HFFc6 (cell line): ENCODE measurements around the gene PRTFDC1. TPM values are rescaled to one million over a fixed set of nuclear protein-coding genes. Genes with fewer than 3 reads are reported as not detected.
A peak's percentile ranks its signal among the peaks of the same experiment; 100 is the strongest.
"Not testable (repeated sequence)": the region's sequence is repeated elsewhere in the genome, so short reads cannot be mapped to it uniquely, and the experiment has no call there.

Experiments
- DNase-seq: peaks from one replicate; pipeline ENCODE4 v3.0.0-alpha.2; 2018
- H3K27ac Mint-ChIP-seq: 2 replicates; pipeline ENCODE4 v1.8.0; 2020; ENCODE audit warnings: mild to moderate bottlenecking, mixed read lengths
- H3K27me3 Mint-ChIP-seq: 2 replicates; pipeline ENCODE4 v1.8.0; 2021; ENCODE audit warnings: mild to moderate bottlenecking, moderate library complexity, mixed read lengths; ENCODE audit not compliant: insufficient read depth
- H3K36me3 Mint-ChIP-seq: 2 replicates; pipeline ENCODE4 v1.8.0; 2021; ENCODE audit warnings: low read depth, mixed read lengths
- H3K4me1 Mint-ChIP-seq: 2 replicates; pipeline ENCODE4 v1.8.0; 2020; ENCODE audit warnings: low read depth, mixed read lengths
- H3K4me3 Mint-ChIP-seq: 2 replicates; pipeline ENCODE4 v1.8.0; 2020; ENCODE audit warnings: mild to moderate bottlenecking, moderate library complexity, mixed read lengths
- H3K9me3 Mint-ChIP-seq: 2 replicates; pipeline ENCODE4 v1.8.0; 2020; ENCODE audit warnings: mild to moderate bottlenecking, mixed read lengths
- total RNA-seq, 6 experiments: library from RNA; stranded (reverse); fragmentation: NEBNext Ultra II Directional; extraction: Animal tissue kit (Norgen Biotek cat#: 25700); gene quantifications; 2 replicates in 1 of 6; 3 replicates in 5 of 6; pipeline ENCODE4 v1.2.3, GENCODE V29; 2021
- TF ChIP-seq, protein P1 (sequence below): fragments of 200-600 bp; sonication (generic); IDR thresholded peaks from 2 replicates; pipeline ENCODE4 v1.5.0; 2021; ENCODE audit warnings: antibody characterized with exemption, mild to moderate bottlenecking

PRTFDC1 gene
- total RNA-seq, 6 experiments from 2014 or later: 16.2 to 32.6 (median 29.0) TPM

DNA sequence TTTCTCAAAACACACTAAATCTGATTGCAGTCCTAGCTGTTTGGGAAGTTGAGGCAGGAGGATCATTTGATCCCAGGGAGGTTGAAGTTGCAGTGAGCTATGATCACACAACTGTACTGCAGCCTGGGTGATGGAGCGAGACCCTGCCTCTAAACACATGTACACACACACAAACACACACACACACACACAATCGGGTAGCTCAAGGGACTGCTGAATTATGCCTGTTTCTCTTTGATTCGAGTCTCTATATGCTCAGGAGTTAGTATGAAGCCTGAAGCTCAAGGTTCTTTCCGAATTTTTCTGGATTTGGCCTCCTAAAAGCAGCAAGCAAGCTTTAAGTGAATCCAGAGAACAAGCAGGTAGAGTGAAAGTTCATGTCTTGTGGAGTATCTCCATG, 22.5 kb downstream of the PRTFDC1 start:
- peaks cover 2% of the 10 kb centered on the region; the same call in 1 of the 2 replicates for H3K27me3 Mint-ChIP-seq
- H3K4me3 Mint-ChIP-seq: no peak overlapping the region
- no peak overlapping the region for H3K27ac Mint-ChIP-seq

DNA sequence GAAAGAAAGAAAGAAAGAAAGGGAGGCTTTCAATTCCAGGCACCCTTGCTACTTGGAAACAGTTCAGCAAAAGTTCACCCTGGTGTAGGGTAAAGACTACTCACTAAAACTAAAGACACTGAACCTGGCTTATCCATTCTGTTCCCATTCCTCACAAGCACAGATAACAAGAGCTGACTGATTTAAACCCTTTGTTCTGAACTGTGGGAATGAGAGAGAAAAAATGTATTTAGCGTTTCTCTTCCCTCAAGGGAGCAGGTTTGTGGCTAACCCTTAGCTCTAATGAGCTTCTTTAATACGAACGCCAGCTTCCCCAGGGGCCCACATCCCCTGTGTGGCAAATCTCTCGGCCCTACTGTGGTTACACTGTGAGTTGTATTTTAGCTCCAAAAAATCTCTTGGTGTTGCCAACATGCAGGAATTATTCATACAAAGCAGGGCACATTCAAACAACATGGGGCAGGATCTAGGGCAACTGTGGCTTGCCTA, 23.3 kb downstream of the PRTFDC1 start:
- no peak for DNase-seq
- Mint-ChIP-seq H3K27ac (no peak overlapping the region), H3K4me1 (peaks cover 15% of the 10 kb centered on the region; the same call in 1 of the 2 replicates)

More for the DNA sequence above, 22.5 kb downstream of the PRTFDC1 start:
- DNase-seq: no peak
- H3K9me3 Mint-ChIP-seq: peaks cover 2% of the 10 kb centered on the region
- peaks cover 17% of the 10 kb centered on the region for H3K36me3 Mint-ChIP-seq
- TF ChIP-seq, protein P1, sequence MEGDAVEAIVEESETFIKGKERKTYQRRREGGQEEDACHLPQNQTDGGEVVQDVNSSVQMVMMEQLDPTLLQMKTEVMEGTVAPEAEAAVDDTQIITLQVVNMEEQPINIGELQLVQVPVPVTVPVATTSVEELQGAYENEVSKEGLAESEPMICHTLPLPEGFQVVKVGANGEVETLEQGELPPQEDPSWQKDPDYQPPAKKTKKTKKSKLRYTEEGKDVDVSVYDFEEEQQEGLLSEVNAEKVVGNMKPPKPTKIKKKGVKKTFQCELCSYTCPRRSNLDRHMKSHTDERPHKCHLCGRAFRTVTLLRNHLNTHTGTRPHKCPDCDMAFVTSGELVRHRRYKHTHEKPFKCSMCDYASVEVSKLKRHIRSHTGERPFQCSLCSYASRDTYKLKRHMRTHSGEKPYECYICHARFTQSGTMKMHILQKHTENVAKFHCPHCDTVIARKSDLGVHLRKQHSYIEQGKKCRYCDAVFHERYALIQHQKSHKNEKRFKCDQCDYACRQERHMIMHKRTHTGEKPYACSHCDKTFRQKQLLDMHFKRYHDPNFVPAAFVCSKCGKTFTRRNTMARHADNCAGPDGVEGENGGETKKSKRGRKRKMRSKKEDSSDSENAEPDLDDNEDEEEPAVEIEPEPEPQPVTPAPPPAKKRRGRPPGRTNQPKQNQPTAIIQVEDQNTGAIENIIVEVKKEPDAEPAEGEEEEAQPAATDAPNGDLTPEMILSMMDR: no peak
- H3K4me1 Mint-ChIP-seq: 0 out of 2 replicates have a peak, but pooled peaks cover 7% of the 10 kb centered on the region

DNA sequence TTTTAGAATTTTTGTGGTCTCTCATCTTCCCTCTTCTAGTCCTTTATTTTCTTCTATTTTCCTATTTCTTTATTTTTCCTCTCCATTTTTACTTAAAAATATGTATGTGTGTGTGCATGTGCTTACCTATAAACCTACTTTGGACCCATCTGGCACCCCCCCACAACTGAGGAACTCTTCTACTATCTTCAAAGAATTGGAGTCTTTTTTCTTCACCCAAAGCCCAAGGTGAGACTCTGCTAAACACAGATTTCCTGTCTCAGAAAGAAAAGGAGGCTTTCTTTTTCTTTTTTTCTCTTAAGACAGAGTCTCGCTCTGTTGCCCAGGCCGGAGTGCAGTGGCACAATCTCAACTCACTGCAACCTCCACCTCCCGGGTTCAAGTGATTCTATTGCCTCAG, 24.2 kb downstream of the PRTFDC1 start:
- no peak overlapping the region for H3K27ac Mint-ChIP-seq
- TF ChIP-seq, protein P1: no peak
- H3K4me1 Mint-ChIP-seq: peaks cover 20% of the 10 kb centered on the region; the same call in 1 of the 2 replicates
- H3K36me3 Mint-ChIP-seq: peaks cover 30% of the 10 kb centered on the region
- no peak overlapping the region for H3K4me3 Mint-ChIP-seq
- H3K9me3 Mint-ChIP-seq: peaks cover 19% of the 10 kb centered on the region
- peaks cover 3% of the 10 kb centered on the region for H3K27me3 Mint-ChIP-seq
- DNase-seq: no peak

More for the DNA sequence above, 23.3 kb downstream of the PRTFDC1 start:
- Mint-ChIP-seq H3K27me3 (peaks cover 2% of the 10 kb centered on the region; the same call in 1 of the 2 replicates), H3K4me3 (no peak overlapping the region), H3K36me3 (peaks cover 21% of the 10 kb centered on the region), H3K9me3 (peaks cover 10% of the 10 kb centered on the region)
- TF ChIP-seq, protein P1: no peak

DNA sequence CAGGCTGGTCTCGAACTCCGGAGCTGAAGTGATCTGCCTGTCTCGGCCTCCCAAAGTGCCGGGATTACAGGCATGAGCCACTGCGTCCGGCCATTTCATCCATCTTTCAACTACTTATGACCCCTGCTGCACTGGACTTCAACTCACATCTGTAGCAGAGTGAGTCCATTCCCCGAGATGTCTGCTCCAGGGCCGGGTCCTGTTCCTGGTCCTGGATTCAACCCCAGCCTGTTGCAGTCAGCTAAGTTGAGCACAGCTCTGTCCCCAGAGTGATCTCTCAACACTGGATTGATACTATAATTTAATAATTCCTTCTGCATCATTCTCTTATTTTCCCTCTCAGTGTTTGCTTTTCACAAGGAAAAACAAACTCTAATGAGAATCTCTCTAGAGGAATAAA, 25.8 kb downstream of the PRTFDC1 start:
- Mint-ChIP-seq H3K36me3 (peaks cover 31% of the 10 kb centered on the region), H3K9me3 (peaks cover 20% of the 10 kb centered on the region), H3K4me3 (no peak overlapping the region), H3K27me3 (peaks cover 3% of the 10 kb centered on the region), H3K4me1 (peaks cover 32% of the 10 kb centered on the region), H3K27ac (peak overlapping the region; percentile 7; the same call in 1 of the 2 replicates)
- TF ChIP-seq, protein P1: no peak
- no peak for DNase-seq

DNA sequence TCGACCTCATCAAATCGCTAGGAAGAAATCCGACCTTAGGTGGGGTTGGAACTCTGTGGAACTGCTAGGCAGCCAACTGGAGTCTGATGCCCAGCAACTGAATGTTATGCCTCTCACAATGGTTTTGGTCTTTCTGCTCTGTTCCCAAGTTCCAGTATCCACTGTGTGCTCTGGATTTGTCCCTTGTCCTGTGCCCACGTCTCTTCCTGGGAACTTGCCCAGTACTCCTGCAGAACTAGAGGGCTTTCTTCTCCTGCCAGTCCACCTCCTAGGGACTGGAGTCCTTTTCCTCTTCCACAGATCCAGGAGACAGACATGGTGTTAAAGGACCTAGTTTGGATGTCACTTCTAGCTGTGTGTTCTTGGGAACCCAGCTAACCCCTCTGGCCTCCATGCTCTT, 26.6 kb downstream of the PRTFDC1 start:
- peaks cover 3% of the 10 kb centered on the region for H3K27me3 Mint-ChIP-seq
- DNase-seq: no peak

DNA sequence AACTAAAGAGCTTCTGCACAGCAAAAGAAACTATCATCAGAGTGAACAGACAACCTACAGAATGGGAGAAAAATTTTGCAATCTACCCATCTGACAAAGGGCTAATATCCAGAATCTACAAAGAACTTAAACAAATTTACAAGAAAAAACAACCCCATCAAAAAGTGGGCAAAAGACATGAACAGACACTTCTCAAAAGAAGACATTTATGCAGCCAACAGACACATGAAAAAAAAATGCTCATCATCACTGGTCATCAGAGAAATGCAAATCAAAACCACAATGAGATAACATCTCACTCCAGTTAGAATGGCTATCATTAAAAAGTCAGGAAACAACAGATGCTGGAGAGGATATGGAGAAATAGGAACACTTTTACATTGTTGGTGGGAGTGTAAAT, 27.9 kb downstream of the PRTFDC1 start:
- H3K27me3 Mint-ChIP-seq, H3K27ac Mint-ChIP-seq, H3K4me3 Mint-ChIP-seq: not testable (repeated sequence)
- DNase-seq: peak; percentile 21
- peaks cover 41% of the 10 kb centered on the region for H3K4me1 Mint-ChIP-seq
- H3K9me3 Mint-ChIP-seq: peaks cover 24% of the 10 kb centered on the region
- H3K36me3 Mint-ChIP-seq: peaks cover 36% of the 10 kb centered on the region

More for the DNA sequence above, 26.6 kb downstream of the PRTFDC1 start:
- Mint-ChIP-seq H3K4me1 (peaks cover 39% of the 10 kb centered on the region), H3K9me3 (peaks cover 20% of the 10 kb centered on the region), H3K27ac (no peak overlapping the region), H3K36me3 (peaks cover 31% of the 10 kb centered on the region), H3K4me3 (no peak overlapping the region)
- TF ChIP-seq, protein P1: no peak

DNA sequence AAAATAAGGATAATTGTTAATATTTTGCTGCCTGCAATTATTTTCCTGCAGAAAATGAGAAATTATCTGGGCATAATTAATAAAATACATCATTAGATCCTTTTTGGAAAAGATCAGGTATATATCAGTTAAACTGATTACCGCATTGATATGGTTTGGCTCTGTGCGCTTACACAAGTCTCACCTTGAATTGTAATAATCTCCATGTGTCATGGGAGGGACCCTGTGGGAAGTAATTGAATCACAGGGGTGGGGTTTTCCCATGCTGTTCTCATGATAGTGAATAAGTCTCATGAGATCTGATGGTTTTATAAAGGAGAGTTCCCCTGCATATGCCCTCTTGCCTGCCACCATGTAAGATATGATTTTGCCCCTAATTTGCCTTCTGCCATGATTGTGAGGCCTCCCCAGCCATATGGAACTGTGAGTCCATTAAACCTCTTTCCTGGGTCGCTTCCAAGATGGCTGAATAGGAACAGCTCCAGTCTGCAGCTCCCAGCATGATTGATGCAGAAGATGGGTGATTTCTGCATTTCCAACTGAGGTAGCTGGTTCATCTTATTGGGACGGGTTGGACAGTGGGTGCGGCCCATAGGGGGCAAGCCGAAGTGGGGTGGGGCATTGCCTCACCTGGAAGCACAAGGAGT, 30.1 kb downstream of the PRTFDC1 start:
- not testable (repeated sequence) for H3K27me3 Mint-ChIP-seq, DNase-seq, H3K4me3 Mint-ChIP-seq
- peaks cover 39% of the 10 kb centered on the region for H3K36me3 Mint-ChIP-seq
- peak overlapping the region; percentile 99 for H3K27ac Mint-ChIP-seq
- peaks cover 26% of the 10 kb centered on the region for H3K9me3 Mint-ChIP-seq
- peaks cover 41% of the 10 kb centered on the region for H3K4me1 Mint-ChIP-seq
